ENCODE data around the gene SERGEF. TPM values are rescaled to one million over a fixed set of nuclear protein-coding genes. Genes with fewer than 3 reads are reported as not detected.

SERGEF gene
- total RNA-seq, 1 donor from 2014 or later: 17.6 TPM

GRCh38 chr11:17839450-17839849, 173.4 kb downstream of the SERGEF start:
- FAIRE-seq: no peak
- H2AFZ ChIP-seq (ENCODE audit: low read depth, low read length): no peak overlapping the region
- no peak overlapping the region for H3K27ac ChIP-seq (ENCODE audit: low read depth, low read length)
- H3K4me3 ChIP-seq (ENCODE audit: insufficient read depth, low read depth, low read length): no peak overlapping the region
- no peaks in the 10 kb centered on the region for H3K4me1 Mint-ChIP-seq (ENCODE audit: low read depth, unreplicated experiment)
- no peak for TF ChIP-seq EZH2 (IDR thresholded peaks at IDR 0.05; ENCODE audit: insufficient read depth, low read length)
- TF ChIP-seq, protein P1, sequence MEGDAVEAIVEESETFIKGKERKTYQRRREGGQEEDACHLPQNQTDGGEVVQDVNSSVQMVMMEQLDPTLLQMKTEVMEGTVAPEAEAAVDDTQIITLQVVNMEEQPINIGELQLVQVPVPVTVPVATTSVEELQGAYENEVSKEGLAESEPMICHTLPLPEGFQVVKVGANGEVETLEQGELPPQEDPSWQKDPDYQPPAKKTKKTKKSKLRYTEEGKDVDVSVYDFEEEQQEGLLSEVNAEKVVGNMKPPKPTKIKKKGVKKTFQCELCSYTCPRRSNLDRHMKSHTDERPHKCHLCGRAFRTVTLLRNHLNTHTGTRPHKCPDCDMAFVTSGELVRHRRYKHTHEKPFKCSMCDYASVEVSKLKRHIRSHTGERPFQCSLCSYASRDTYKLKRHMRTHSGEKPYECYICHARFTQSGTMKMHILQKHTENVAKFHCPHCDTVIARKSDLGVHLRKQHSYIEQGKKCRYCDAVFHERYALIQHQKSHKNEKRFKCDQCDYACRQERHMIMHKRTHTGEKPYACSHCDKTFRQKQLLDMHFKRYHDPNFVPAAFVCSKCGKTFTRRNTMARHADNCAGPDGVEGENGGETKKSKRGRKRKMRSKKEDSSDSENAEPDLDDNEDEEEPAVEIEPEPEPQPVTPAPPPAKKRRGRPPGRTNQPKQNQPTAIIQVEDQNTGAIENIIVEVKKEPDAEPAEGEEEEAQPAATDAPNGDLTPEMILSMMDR (IDR thresholded peaks at IDR 0.05; ENCODE audit: insufficient read depth, low read depth, low read length): no peak
- no peaks in the 10 kb centered on the region for H3K36me3 ChIP-seq (ENCODE audit: insufficient read depth, low read length)
- no peak overlapping the region for H3K9ac ChIP-seq (ENCODE audit: low read length)
- H3K4me2 ChIP-seq (ENCODE audit: low read length): no peak overlapping the region
- H3K27ac Mint-ChIP-seq (ENCODE audit: unreplicated experiment): no peak overlapping the region
- no peak for DNase-seq (ENCODE audit: low read depth)
- peaks cover 5% of the 10 kb centered on the region for H3K27me3 Mint-ChIP-seq (ENCODE audit: low read depth, unreplicated experiment)
- H3K9me3 Mint-ChIP-seq (ENCODE audit: unreplicated experiment): peaks cover 4% of the 10 kb centered on the region
- H3K27me3 ChIP-seq (ENCODE audit: insufficient read depth, low read length): no peaks in the 10 kb centered on the region
- no peak overlapping the region for H3K4me3 Mint-ChIP-seq (ENCODE audit: unreplicated experiment)
- no peaks in the 10 kb centered on the region for H3K79me2 ChIP-seq (ENCODE audit: insufficient read depth, low read length)
- no peaks in the 10 kb centered on the region for H4K20me1 ChIP-seq (ENCODE audit: insufficient read depth, low read length)
- H3K9me3 ChIP-seq (ENCODE audit: insufficient read depth, low read depth, low read length): no peaks in the 10 kb centered on the region
- no peaks in the 10 kb centered on the region for H3K4me1 ChIP-seq (ENCODE audit: insufficient read depth, low read length)
- peaks cover 4% of the 10 kb centered on the region for H3K36me3 Mint-ChIP-seq (ENCODE audit: low read depth, unreplicated experiment)

- H3K9me3 ChIP-seq (ENCODE audit: insufficient read depth, low read depth, low read length): no peaks in the 10 kb centered on the region
- peaks cover 5% of the 10 kb centered on the region for H3K27me3 Mint-ChIP-seq (ENCODE audit: low read depth, unreplicated experiment)
- TF ChIP-seq, protein P1 (IDR thresholded peaks at IDR 0.05; ENCODE audit: insufficient read depth, low read depth, low read length): no peak
- FAIRE-seq: no peak
- no peaks in the 10 kb centered on the region for H4K20me1 ChIP-seq (ENCODE audit: insufficient read depth, low read length)
- DNase-seq (ENCODE audit: low read depth): no peak
- H3K27me3 ChIP-seq (ENCODE audit: insufficient read depth, low read length): no peaks in the 10 kb centered on the region
- no peaks in the 10 kb centered on the region for H3K36me3 ChIP-seq (ENCODE audit: insufficient read depth, low read length)
- no peak overlapping the region for H3K27ac Mint-ChIP-seq (ENCODE audit: unreplicated experiment)
- no peak overlapping the region for H3K4me3 ChIP-seq (ENCODE audit: insufficient read depth, low read depth, low read length)
- no peak overlapping the region for H2AFZ ChIP-seq (ENCODE audit: low read depth, low read length)
- H3K79me2 ChIP-seq (ENCODE audit: insufficient read depth, low read length): no peaks in the 10 kb centered on the region
- H3K9me3 Mint-ChIP-seq (ENCODE audit: unreplicated experiment): peaks cover 4% of the 10 kb centered on the region
- H3K9ac ChIP-seq (ENCODE audit: low read length): no peak overlapping the region
- no peak overlapping the region for H3K27ac ChIP-seq (ENCODE audit: low read depth, low read length)
- H3K4me1 Mint-ChIP-seq (ENCODE audit: low read depth, unreplicated experiment): no peaks in the 10 kb centered on the region
- H3K36me3 Mint-ChIP-seq (ENCODE audit: low read depth, unreplicated experiment): peaks cover 4% of the 10 kb centered on the region
- no peak overlapping the region for H3K4me3 Mint-ChIP-seq (ENCODE audit: unreplicated experiment)
- no peak overlapping the region for H3K4me2 ChIP-seq (ENCODE audit: low read length)
- no peaks in the 10 kb centered on the region for H3K4me1 ChIP-seq (ENCODE audit: insufficient read depth, low read length)
Measured at GRCh38 chr11:17838102-17838501, 174.7 kb downstream of the SERGEF start.

DNA sequence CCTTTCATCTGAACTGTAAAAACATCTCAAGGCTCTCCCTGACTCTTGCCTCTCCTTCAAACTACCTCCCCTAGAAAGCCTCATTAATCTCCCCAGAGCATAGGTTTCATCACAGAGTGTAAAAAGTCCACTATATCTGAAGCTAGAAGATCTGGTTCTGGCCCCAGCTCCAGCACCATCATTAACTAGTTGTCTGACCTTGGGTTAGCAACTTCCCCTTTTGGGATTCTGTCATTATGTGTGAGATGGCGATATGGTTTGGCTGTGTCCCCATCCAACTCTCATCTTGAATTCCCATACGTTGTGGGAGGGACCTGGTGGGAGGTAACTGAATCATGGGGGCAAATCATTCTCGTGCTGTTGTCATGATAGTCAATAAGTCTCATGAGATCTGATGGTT, 181.0 kb downstream of the SERGEF start:
- DNase-seq (ENCODE audit: low read depth) (no peak), FAIRE-seq (no peak)
- H3K27ac ChIP-seq (ENCODE audit: low read depth, low read length): no peak overlapping the region
- no peak overlapping the region for H3K9ac ChIP-seq (ENCODE audit: low read length)
- H3K9me3 ChIP-seq (ENCODE audit: insufficient read depth, low read depth, low read length): no peaks in the 10 kb centered on the region
- H3K36me3 Mint-ChIP-seq (ENCODE audit: low read depth, unreplicated experiment): peaks cover 3% of the 10 kb centered on the region
- H3K27ac Mint-ChIP-seq (ENCODE audit: unreplicated experiment): no peak overlapping the region
- H3K4me1 ChIP-seq (ENCODE audit: insufficient read depth, low read length): no peaks in the 10 kb centered on the region
- H3K27me3 Mint-ChIP-seq (ENCODE audit: low read depth, unreplicated experiment): peaks cover 5% of the 10 kb centered on the region
- no peak for TF ChIP-seq EZH2 (IDR thresholded peaks at IDR 0.05; ENCODE audit: insufficient read depth, low read length)
- TF ChIP-seq, protein P1 (IDR thresholded peaks at IDR 0.05; ENCODE audit: insufficient read depth, low read depth, low read length): no peak
- H3K4me3 Mint-ChIP-seq (ENCODE audit: unreplicated experiment): no peak overlapping the region
- H3K4me1 Mint-ChIP-seq (ENCODE audit: low read depth, unreplicated experiment): no peaks in the 10 kb centered on the region
- H3K4me3 ChIP-seq (ENCODE audit: insufficient read depth, low read depth, low read length): no peak overlapping the region
- no peaks in the 10 kb centered on the region for H3K27me3 ChIP-seq (ENCODE audit: insufficient read depth, low read length)
- H4K20me1 ChIP-seq (ENCODE audit: insufficient read depth, low read length): no peaks in the 10 kb centered on the region
- H3K4me2 ChIP-seq (ENCODE audit: low read length): no peak overlapping the region
- H3K79me2 ChIP-seq (ENCODE audit: insufficient read depth, low read length): no peaks in the 10 kb centered on the region
- H3K9me3 Mint-ChIP-seq (ENCODE audit: unreplicated experiment): peaks cover under 1% of the 10 kb centered on the region
- H3K36me3 ChIP-seq (ENCODE audit: insufficient read depth, low read length): no peaks in the 10 kb centered on the region
- no peak overlapping the region for H2AFZ ChIP-seq (ENCODE audit: low read depth, low read length)

Data from astrocyte (in vitro differentiated cells and primary cell).